ENCODE results near the gene C17orf75.

C17orf75 gene

DNA sequence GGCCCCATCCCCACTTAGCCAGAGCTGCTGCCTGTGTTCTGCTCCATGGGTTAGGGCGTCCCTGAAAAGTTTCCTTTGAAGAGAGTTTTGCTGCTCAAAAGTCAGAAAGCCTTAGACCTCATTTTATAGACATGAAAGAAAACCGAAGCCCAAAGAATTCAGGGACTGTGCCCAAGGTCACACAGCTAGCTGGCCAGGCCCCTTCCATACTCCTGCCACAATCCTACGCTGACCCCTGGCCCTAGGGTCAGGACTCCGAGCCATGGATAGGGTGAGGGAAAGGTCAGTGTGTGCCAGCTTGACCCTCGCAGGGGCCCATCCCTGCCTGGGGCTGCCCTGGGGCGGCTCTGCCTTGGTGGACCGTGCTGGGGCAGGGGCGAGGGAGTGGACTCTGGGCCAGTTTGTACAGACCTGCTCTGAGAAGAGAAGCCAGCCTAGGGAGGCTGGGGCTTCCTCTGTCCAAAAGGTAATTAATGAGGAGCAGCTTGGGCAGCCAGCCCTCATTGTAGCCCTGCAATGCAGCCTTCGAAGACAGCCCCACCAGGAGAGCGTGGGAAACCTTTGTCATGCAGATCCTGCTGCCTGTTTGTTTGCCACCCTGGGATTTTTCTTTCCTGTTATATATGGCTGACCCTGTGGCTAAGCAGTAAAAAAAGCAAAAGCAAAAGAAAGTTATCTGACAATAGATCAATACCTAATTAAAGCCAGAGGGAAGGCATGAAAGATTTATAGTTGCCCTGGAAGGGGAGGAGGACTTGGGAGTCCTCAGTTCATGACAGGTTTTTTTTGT, 38.9 kb downstream of the C17orf75 start:
- no peaks in the 10 kb centered on the region for H3K36me3 ChIP-seq (ENCODE audit: control insufficient read depth, insufficient read depth, low read length, severe bottlenecking)
- DNase-seq (ENCODE audit: low read depth): no peak
- peaks cover 18% of the 10 kb centered on the region for H3K27me3 ChIP-seq (replicated peaks; ENCODE audit: control insufficient read depth, insufficient read depth, low read length)
- H3K4me1 ChIP-seq (ENCODE audit: control insufficient read depth, insufficient read depth, low read length): no peaks in the 10 kb centered on the region
- no peak overlapping the region for H3K4me3 ChIP-seq (ENCODE audit: low read length)
- H3K9ac ChIP-seq (ENCODE audit: low read length): no peak overlapping the region
- H3K9me3 ChIP-seq (ENCODE audit: control insufficient read depth, low read length): no peaks in the 10 kb centered on the region

DNA sequence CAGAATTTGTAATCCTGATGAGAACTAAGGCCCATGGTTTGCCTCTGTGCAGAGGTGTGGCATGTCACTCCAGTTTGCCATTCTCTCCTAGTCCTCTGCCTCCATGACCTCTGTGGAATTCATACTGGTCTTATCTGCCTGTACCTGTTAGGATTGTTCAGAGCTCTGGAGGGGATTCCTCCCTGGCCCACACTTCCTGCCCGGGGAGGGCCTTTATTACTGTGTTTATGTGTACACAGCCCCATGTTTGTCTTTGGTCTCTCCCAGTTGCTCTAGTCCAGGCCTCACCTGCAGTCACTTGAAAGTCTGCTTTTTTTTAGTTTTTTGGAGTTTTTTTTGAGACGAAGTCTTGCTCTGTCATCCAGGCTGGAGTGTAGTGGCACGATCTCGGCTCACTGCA, 39.9 kb downstream of the C17orf75 start:
- Histone ChIP-seq H3K4me3 (ENCODE audit: low read length) (no peak overlapping the region), H3K27me3 (replicated peaks; ENCODE audit: control insufficient read depth, insufficient read depth, low read length) (peaks cover 18% of the 10 kb centered on the region), H3K9ac (ENCODE audit: low read length) (no peak overlapping the region), H3K36me3 (ENCODE audit: control insufficient read depth, insufficient read depth, low read length, severe bottlenecking) (no peaks in the 10 kb centered on the region), H3K4me1 (ENCODE audit: control insufficient read depth, insufficient read depth, low read length) (no peaks in the 10 kb centered on the region), H3K9me3 (ENCODE audit: control insufficient read depth, low read length) (no peaks in the 10 kb centered on the region)
- no peak for DNase-seq (ENCODE audit: low read depth)

DNA sequence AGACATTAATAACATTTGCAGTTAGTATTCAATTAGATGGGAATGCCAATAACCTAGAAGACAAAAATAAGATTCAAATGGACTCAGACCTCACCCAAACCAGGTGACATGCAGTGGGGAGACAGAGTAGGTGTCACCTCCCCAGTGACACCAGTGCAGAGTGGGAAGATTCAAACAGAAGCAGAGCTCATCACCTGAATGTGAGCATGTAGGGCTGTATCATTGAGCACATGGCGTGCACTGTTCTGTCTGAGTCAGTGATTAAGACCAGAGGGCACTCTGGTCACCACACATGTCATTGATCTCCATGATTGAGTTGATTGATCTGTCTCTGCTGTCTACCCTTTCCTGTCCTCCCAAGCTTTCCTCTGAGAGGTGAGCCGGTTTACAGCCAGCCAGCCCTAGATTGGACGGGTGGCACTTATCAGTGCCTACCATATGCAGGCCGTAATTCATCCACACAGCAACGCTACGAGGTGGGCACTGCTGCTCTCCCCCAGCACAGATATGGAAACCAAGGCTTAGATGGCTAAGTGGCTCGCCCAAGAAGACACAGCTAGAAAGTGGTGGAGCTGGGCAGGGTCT, 42.3 kb downstream of the C17orf75 start:
- no peaks in the 10 kb centered on the region for H3K9me3 ChIP-seq (ENCODE audit: control insufficient read depth, low read length)
- H3K36me3 ChIP-seq (ENCODE audit: control insufficient read depth, insufficient read depth, low read length, severe bottlenecking): no peaks in the 10 kb centered on the region
- H3K4me1 ChIP-seq (ENCODE audit: control insufficient read depth, insufficient read depth, low read length): no peaks in the 10 kb centered on the region
- no peak overlapping the region for H3K9ac ChIP-seq (ENCODE audit: low read length)
- no peak overlapping the region for H3K4me3 ChIP-seq (ENCODE audit: low read length)
- peaks cover 23% of the 10 kb centered on the region for H3K27me3 ChIP-seq (replicated peaks; ENCODE audit: control insufficient read depth, insufficient read depth, low read length)
- no peak for DNase-seq (ENCODE audit: low read depth)

DNA sequence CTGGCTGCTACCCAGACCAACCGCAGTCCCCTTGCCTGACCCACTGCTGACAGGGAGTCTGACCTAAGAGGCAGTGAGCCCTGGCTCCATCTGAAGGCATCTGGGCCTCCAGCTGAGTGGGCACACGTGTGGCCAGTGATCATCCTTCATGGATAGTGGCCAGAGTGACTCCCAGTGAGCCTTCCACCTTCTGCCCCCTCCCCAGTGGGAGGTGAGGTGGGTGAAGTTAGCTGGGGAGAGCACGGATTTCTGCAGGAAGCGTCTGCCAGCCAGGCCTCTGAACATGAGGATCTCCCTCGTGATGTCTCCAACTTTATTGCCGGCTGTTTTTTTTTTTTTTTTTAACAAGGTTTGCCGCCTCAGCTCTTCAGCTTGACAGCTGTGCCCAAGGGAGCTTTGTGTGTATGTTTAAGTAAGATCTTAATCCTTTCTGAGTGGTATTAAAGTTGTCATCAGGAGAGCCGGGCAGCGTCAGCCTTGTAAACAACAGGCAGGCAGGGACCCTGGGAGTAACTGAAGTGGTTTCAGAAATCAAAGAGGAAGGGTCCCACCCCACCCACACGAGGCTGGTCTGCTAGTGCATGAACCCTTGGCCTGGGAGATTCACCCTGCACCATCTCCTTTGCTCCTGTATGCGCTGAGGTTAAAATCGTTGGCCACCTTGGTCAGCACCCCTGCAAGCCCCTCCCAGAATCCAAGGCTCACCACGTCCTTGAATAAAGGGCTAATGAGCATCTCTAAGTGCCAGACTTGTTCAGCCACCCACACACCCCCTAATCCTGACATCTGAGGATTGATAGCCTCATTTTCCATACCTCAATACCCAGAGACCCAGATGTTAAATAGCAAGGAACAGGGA, 43.0 kb downstream of the C17orf75 start:
- Histone ChIP-seq H3K36me3 (ENCODE audit: control insufficient read depth, insufficient read depth, low read length, severe bottlenecking) (no peaks in the 10 kb centered on the region), H3K9me3 (ENCODE audit: control insufficient read depth, low read length) (no peaks in the 10 kb centered on the region), H3K9ac (ENCODE audit: low read length) (no peak overlapping the region), H3K27me3 (replicated peaks; ENCODE audit: control insufficient read depth, insufficient read depth, low read length) (peaks cover 16% of the 10 kb centered on the region), H3K4me3 (ENCODE audit: low read length) (no peak overlapping the region), H3K4me1 (ENCODE audit: control insufficient read depth, insufficient read depth, low read length) (no peaks in the 10 kb centered on the region)
- no peak for DNase-seq (ENCODE audit: low read depth)

DNA sequence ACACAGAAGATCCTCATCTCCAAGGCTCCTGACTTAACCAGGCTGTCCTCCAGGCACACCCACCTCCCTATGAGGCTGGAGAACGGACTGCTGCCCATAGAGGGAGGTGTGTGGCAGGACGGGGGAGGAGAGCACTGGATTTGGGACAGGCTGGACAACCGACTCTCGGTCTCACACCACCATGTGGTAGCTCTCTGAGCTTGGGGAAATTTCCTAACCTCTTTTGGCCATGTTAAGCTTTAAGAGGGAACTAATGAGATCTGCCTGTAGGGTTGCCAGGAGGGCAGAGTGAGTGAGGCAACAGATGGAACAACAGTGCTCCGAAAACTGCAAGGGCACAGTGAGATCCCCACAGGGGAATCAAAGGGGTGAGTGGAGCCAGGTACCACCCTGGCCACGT, 43.7 kb downstream of the C17orf75 start:
- DNase-seq (ENCODE audit: low read depth): no peak
- Histone ChIP-seq H3K9ac (ENCODE audit: low read length) (no peak overlapping the region), H3K4me1 (ENCODE audit: control insufficient read depth, insufficient read depth, low read length) (no peaks in the 10 kb centered on the region), H3K4me3 (ENCODE audit: low read length) (no peak overlapping the region), H3K36me3 (ENCODE audit: control insufficient read depth, insufficient read depth, low read length, severe bottlenecking) (no peaks in the 10 kb centered on the region), H3K9me3 (ENCODE audit: control insufficient read depth, low read length) (no peaks in the 10 kb centered on the region), H3K27me3 (replicated peaks; ENCODE audit: control insufficient read depth, insufficient read depth, low read length) (peaks cover 15% of the 10 kb centered on the region)

DNA sequence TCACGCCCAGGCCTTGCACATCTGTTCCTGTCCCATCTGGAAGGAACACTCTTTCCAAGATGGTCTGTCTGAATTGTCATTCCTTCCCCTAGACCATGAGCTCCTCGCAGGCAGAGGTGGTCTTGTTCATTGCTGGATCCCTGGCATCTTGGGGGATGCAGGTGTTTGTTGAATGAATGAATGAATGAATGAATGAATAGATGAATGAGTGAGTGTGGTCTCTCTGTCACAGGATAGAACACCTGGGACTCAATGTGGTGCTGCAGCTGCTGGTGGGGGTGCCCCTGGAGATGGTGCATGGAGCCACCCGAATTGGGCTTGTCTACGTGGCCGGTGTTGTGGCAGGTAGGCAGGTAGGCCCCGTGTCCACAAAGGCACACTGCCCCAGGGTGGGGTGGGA, 44.1 kb downstream of the C17orf75 start:
- H3K27me3 ChIP-seq (replicated peaks; ENCODE audit: control insufficient read depth, insufficient read depth, low read length): peaks cover 15% of the 10 kb centered on the region
- no peak overlapping the region for H3K9ac ChIP-seq (ENCODE audit: low read length)
- H3K4me1 ChIP-seq (ENCODE audit: control insufficient read depth, insufficient read depth, low read length): no peaks in the 10 kb centered on the region
- H3K36me3 ChIP-seq (ENCODE audit: control insufficient read depth, insufficient read depth, low read length, severe bottlenecking): no peaks in the 10 kb centered on the region
- no peak for DNase-seq (ENCODE audit: low read depth)
- H3K9me3 ChIP-seq (ENCODE audit: control insufficient read depth, low read length): no peaks in the 10 kb centered on the region
- H3K4me3 ChIP-seq (ENCODE audit: low read length): no peak overlapping the region

DNA sequence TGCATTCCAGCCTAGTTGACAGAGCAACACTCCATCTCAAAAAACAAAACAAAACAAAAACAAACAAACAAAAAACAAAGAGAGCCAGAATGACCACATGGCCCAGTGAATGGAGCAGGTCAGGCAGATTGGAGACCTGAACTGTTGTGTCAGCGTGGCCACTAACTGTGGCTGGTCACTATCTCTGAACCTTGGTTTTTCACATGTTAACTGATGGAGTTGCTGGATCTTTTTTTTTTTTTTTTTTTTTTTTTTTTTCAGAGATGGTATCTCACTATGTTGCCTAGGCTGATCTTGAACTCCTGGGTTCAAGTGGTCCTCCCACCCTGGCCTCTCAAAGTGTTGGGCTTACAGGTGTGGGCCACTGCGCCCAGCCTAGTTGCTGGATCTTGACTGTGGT, 44.5 kb downstream of the C17orf75 start:
- Histone ChIP-seq H3K9me3 (ENCODE audit: control insufficient read depth, low read length) (no peaks in the 10 kb centered on the region), H3K4me3 (ENCODE audit: low read length) (no peak overlapping the region), H3K4me1 (ENCODE audit: control insufficient read depth, insufficient read depth, low read length) (no peaks in the 10 kb centered on the region), H3K36me3 (ENCODE audit: control insufficient read depth, insufficient read depth, low read length, severe bottlenecking) (no peaks in the 10 kb centered on the region), H3K9ac (ENCODE audit: low read length) (no peak overlapping the region), H3K27me3 (replicated peaks; ENCODE audit: control insufficient read depth, insufficient read depth, low read length) (peaks cover 15% of the 10 kb centered on the region)
- no peak for DNase-seq (ENCODE audit: low read depth)

DNA sequence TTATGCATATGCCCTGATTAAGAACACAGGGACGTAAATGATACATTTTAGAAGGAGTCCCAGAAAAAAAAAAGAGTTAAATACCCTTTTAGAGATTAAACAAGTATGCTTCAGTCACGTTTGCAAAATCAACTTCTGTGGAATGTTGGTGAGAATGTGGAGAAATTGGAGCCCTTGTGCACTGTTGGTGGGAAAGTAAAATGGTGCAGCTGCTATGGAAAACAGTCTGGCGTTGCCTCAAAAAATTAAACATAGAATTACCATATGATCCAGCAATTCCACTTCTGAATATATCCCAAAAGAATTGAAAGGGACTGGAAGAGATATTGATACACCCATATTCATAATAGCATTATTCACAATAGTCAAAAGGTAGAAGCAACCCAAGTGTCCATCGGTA, 49.9 kb downstream of the C17orf75 start:
- no peaks in the 10 kb centered on the region for H3K4me1 ChIP-seq (ENCODE audit: control insufficient read depth, insufficient read depth, low read length)
- peaks cover 20% of the 10 kb centered on the region for H3K27me3 ChIP-seq (replicated peaks; ENCODE audit: control insufficient read depth, insufficient read depth, low read length)
- no peak overlapping the region for H3K4me3 ChIP-seq (ENCODE audit: low read length)
- H3K9ac ChIP-seq (ENCODE audit: low read length): no peak overlapping the region
- H3K36me3 ChIP-seq (ENCODE audit: control insufficient read depth, insufficient read depth, low read length, severe bottlenecking): no peaks in the 10 kb centered on the region
- DNase-seq (ENCODE audit: low read depth): no peak
- H3K9me3 ChIP-seq (ENCODE audit: control insufficient read depth, low read length): no peaks in the 10 kb centered on the region

DNA sequence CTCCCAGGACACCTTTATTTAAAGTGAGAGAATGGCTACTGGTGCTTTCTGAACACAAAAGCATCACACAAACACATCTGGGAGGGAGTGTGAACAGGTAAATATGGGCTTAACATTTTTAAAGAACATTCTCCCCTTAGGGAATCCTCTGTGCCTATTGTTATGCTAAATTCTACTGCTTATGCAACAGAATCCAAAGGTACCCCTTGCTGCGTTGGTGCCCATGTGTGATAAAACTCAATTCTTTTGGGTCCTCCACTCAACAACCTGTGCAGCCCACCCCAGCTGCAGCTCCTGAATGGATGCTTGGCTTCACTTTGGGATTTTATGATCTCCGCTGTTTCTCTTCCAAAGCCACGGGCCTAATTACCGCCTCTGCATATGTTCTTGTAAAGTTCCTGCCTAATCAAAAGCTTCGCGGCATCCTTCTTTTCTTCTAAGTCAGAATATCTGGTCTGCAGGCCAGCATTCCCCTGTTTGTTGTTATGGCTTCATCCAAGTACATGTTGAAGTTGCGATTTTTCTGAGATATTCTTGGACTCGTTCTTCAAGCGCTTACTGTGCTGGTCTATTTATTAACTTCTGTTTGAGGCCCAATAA, 52.4 kb downstream of the C17orf75 start:
- no peaks in the 10 kb centered on the region for H3K36me3 ChIP-seq (ENCODE audit: control insufficient read depth, insufficient read depth, low read length, severe bottlenecking)
- DNase-seq (ENCODE audit: low read depth): no peak
- H3K27me3 ChIP-seq (replicated peaks; ENCODE audit: control insufficient read depth, insufficient read depth, low read length): peaks cover 17% of the 10 kb centered on the region
- no peaks in the 10 kb centered on the region for H3K4me1 ChIP-seq (ENCODE audit: control insufficient read depth, insufficient read depth, low read length)
- H3K4me3 ChIP-seq (ENCODE audit: low read length): no peak overlapping the region
- H3K9ac ChIP-seq (ENCODE audit: low read length): no peak overlapping the region
- H3K9me3 ChIP-seq (ENCODE audit: control insufficient read depth, low read length): no peaks in the 10 kb centered on the region

DNA sequence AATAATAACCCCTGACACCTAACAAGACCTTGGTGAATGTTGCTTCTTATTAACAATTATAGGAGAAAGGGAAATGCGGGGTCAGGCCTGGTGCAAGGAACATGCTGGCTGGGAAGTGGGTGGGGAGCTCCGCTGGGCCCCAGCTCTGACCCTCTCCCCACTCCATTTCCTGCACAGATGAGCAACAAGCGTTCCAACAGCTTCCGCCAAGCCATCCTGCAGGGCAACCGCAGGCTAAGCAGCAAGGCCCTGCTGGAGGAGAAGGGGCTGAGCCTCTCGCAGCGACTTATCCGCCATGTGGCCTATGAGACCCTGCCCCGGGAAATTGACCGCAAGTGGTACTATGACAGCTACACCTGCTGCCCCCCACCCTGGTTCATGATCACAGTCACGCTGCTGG, 53.4 kb downstream of the C17orf75 start:
- Histone ChIP-seq H3K27me3 (replicated peaks; ENCODE audit: control insufficient read depth, insufficient read depth, low read length) (peaks cover 17% of the 10 kb centered on the region), H3K4me1 (ENCODE audit: control insufficient read depth, insufficient read depth, low read length) (no peaks in the 10 kb centered on the region), H3K9ac (ENCODE audit: low read length) (no peak overlapping the region), H3K9me3 (ENCODE audit: control insufficient read depth, low read length) (no peaks in the 10 kb centered on the region), H3K36me3 (ENCODE audit: control insufficient read depth, insufficient read depth, low read length, severe bottlenecking) (no peaks in the 10 kb centered on the region), H3K4me3 (ENCODE audit: low read length) (no peak overlapping the region)
- DNase-seq (ENCODE audit: low read depth): no peak
